Fibroblast of lung (primary cell): Measurements from ENCODE around the gene KLK15. TPM values are rescaled to one million over a fixed set of nuclear protein-coding genes. Genes with fewer than 3 reads are reported as not detected.

ENCODE experiments used
- DNase-seq, 2 donors: peaks; one replicate each; pipeline versions ENCODE4 v3.0.0 to v3.0.0-alpha.2; 2010; ENCODE audit warnings: low read depth in 2 of 2
- H2AFZ ChIP-seq: 2 replicates; pipeline ENCODE4 v1.5.1; 2012; ENCODE audit warnings: low read length, control low read depth, inconsistent platforms
- H3K27ac ChIP-seq: 2 replicates; pipeline ENCODE4 v1.5.1; 2011; ENCODE audit warnings: low read length, control low read depth; ENCODE audit not compliant: insufficient read depth
- H3K27me3 ChIP-seq: 2 replicates; pipeline ENCODE4 v1.5.1; 2011; ENCODE audit warnings: mild to moderate bottlenecking, low read length; ENCODE audit not compliant: control insufficient read depth, insufficient read depth
- H3K36me3 ChIP-seq: 2 replicates; pipeline ENCODE4 v1.5.1; 2011; ENCODE audit warnings: low read length; ENCODE audit not compliant: control insufficient read depth, insufficient read depth
- H3K4me1 ChIP-seq: 2 replicates; pipeline ENCODE4 v1.5.1; 2011; ENCODE audit warnings: low read length; ENCODE audit not compliant: control insufficient read depth, insufficient read depth; ENCODE audit errors: extremely low read depth
- H3K4me2 ChIP-seq: 2 replicates; pipeline ENCODE4 v1.5.1; 2011; ENCODE audit warnings: low read length, control low read depth; ENCODE audit not compliant: insufficient read depth; ENCODE audit errors: extremely low read depth
- H3K4me3 ChIP-seq, 4 experiments: fragments of 200-600 bp in 1 of 4; sonication (generic) in 1 of 4; replicated peaks in 1 of 4; 2 replicates each; pipeline ENCODE4 v1.5.1; 2011 to 2016; ENCODE audit warnings: low read length in 4 of 4, low read depth in 3 of 4, mild to moderate bottlenecking in 3 of 4, control low read depth in 2 of 4, inconsistent platforms in 1 of 4, mixed read lengths in 1 of 4; ENCODE audit not compliant: insufficient read depth in 1 of 4; ENCODE audit errors: control extremely low read depth in 1 of 4
- H3K79me2 ChIP-seq: 2 replicates; pipeline ENCODE4 v1.5.1; 2012; ENCODE audit warnings: mild to moderate bottlenecking, low read length, inconsistent platforms; ENCODE audit not compliant: control insufficient read depth, insufficient read depth
- H3K9ac ChIP-seq: 2 replicates; pipeline ENCODE4 v1.5.1; 2011; ENCODE audit warnings: mild to moderate bottlenecking, low read length, control low read depth; ENCODE audit not compliant: insufficient read depth
- H3K9me3 ChIP-seq: 2 replicates; pipeline ENCODE4 v1.5.1; 2012; ENCODE audit warnings: low read depth, low read length; ENCODE audit not compliant: control insufficient read depth, insufficient read depth
- H4K20me1 ChIP-seq: 2 replicates; pipeline ENCODE4 v1.5.1; 2011; ENCODE audit warnings: low read length; ENCODE audit not compliant: control insufficient read depth, insufficient read depth; ENCODE audit errors: extremely low read depth
- EZH2 ChIP-seq: IDR thresholded peaks from 2 replicates; pipeline ENCODE4 v1.5.1; 2012; ENCODE audit warnings: low read length, control low read depth, mild to moderate bottlenecking; ENCODE audit errors: missing control alignments
- polyA plus RNA-seq, 2 donors: library from polyadenylated mRNA; depleted of rRNA in 1 of 2; stranded (reverse) in 1 of 2; unstranded in 1 of 2; fragments of >200 nt; gene quantifications; 2 replicates each; pipeline ENCODE4 v1.2.1, GENCODE V29; 2011 to 2012; ENCODE audit warnings: missing spikeins in 1 of 2
- total RNA-seq: library from RNA; depleted of rRNA; stranded (reverse); fragments of >200 nt; gene quantifications from 2 replicates; pipeline ENCODE4 v1.2.1, GENCODE V29; 2014
- TF ChIP-seq, protein P1 (sequence below), 2 donors: IDR thresholded peaks in 1 of 2; conservative IDR thresholded peaks in 1 of 2; 1 replicate in 1 of 2; 2 replicates in 1 of 2; pipeline ENCODE4 v1.5.1; 2011 to 2012; ENCODE audit warnings: low read length in 2 of 2, control low read depth in 1 of 2, inconsistent platforms in 1 of 2, low read depth in 1 of 2, mild to moderate bottlenecking in 1 of 2

The KLK15 gene
- total and polyA plus RNA-seq, 2 donors (not counting 1 experiment from before 2014, with no cell fraction given) = not detected

DNA sequence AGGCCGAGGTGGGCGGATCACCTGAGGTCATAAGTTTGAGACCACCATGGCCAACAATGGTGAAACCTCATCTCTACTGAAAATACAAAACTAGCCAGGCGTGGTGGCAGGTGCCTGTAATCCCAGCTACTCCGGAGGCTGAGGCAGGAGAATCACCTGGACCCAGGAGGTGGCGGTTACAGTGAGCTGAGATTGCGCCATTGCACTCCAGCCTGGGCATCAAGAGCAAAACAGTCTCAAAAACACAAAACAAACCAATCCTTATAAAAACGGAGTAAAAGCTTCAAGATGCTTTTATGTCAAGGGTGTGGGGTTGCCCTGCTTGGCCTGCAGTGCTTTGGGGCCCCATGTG is 36.0 kb downstream of the KLK15 start:
- Histone ChIP-seq H2AFZ (no peak overlapping the region), H3K4me3 (no peak overlapping the region), H3K36me3 (peaks cover 19% of the 10 kb centered on the region), H3K27ac (no peak overlapping the region), H3K4me2 (no peak overlapping the region), H3K4me1 (no peaks in the 10 kb centered on the region), H3K27me3 (no peaks in the 10 kb centered on the region), H3K9ac (no peak overlapping the region), H4K20me1 (no peaks in the 10 kb centered on the region), H3K9me3 (no peaks in the 10 kb centered on the region), H3K79me2 (peaks cover 20% of the 10 kb centered on the region)
- TF ChIP-seq, protein P1, sequence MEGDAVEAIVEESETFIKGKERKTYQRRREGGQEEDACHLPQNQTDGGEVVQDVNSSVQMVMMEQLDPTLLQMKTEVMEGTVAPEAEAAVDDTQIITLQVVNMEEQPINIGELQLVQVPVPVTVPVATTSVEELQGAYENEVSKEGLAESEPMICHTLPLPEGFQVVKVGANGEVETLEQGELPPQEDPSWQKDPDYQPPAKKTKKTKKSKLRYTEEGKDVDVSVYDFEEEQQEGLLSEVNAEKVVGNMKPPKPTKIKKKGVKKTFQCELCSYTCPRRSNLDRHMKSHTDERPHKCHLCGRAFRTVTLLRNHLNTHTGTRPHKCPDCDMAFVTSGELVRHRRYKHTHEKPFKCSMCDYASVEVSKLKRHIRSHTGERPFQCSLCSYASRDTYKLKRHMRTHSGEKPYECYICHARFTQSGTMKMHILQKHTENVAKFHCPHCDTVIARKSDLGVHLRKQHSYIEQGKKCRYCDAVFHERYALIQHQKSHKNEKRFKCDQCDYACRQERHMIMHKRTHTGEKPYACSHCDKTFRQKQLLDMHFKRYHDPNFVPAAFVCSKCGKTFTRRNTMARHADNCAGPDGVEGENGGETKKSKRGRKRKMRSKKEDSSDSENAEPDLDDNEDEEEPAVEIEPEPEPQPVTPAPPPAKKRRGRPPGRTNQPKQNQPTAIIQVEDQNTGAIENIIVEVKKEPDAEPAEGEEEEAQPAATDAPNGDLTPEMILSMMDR (conservative IDR thresholded peaks at IDR 0.05 in 1 of 2, IDR thresholded peaks at IDR 0.05 in 1 of 2; ENCODE audit: low read depth in 1 of 2, low read length in 2 of 2) = no peak
- no peak for TF ChIP-seq EZH2
- DNase-seq = no peak

DNA sequence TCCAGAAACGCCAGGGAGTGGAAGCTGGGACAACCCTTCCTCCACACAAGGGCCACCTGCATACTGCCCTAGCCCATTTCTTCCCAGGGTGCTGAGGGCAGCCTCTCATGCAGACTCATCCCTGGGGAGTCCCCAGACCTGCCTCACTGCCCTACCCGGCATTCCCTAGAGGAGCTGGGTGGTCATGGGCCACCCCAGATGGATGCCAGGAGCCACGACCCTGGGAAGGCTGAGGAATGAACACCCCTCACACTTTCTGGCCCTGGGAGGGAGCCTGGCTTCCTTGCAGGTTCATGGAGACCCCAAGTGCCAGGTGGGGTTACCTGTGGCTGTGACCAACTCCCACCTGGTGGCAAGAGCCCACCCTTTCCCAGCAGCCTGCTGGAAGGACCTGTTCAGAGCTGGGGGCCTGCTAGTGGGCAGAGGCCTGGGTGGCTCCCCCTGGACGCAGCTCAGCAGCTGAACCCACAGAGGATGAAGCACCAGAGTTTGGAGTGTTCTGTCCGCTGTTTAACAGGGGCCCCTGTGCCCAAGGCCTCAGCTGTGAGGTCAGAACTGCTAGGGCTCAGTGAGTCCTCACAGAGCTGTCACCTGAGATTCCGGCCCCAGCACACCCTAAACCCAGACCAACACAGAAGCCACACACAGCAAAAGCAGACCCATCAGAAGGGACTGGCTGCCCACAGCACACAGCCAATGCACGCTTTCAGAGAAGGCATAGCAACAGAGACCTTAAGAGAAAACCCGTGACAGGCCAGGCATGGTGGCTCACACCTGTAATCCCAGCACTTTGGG is 36.5 kb downstream of the KLK15 start:
- H2AFZ ChIP-seq = no peak overlapping the region
- H3K79me2 ChIP-seq = peaks cover 14% of the 10 kb centered on the region
- no peaks in the 10 kb centered on the region for H4K20me1 ChIP-seq
- H3K9me3 ChIP-seq = no peaks in the 10 kb centered on the region
- peaks cover 14% of the 10 kb centered on the region for H3K36me3 ChIP-seq
- H3K4me1 ChIP-seq = no peaks in the 10 kb centered on the region
- TF ChIP-seq, protein P1 (conservative IDR thresholded peaks at IDR 0.05 in 1 of 2, IDR thresholded peaks at IDR 0.05 in 1 of 2; ENCODE audit: low read depth in 1 of 2, low read length in 2 of 2) = no peak
- TF ChIP-seq EZH2 = no peak
- no peak overlapping the region for H3K4me3 ChIP-seq
- H3K27ac ChIP-seq = no peak overlapping the region
- no peak for DNase-seq
- no peaks in the 10 kb centered on the region for H3K27me3 ChIP-seq
- H3K9ac ChIP-seq = no peak overlapping the region
- no peak overlapping the region for H3K4me2 ChIP-seq

DNA sequence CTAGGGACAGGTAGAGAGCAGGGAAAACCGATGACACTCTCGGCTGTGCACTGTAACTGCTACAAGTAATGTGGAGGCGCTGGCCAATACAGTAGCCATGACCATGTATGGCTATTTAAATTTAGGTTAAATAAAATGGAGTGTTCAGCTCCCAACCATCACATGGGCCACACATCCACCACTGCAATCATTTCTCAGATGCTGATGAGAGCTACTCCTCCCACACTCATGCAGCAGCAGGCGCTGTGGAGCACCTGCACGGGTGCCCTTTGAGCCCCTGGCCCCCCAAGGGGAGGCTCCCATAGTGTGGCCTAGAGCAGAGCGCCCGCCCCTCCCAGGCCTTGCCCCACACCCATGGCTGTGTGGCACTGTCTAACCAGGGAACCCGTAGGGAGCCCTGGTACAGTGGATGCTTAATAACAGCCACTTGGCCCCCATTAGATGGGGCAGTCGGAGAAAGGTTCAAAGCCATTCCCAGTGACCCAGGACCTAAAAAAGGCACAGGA is 37.2 kb downstream of the KLK15 start:
- H3K4me1 ChIP-seq = no peaks in the 10 kb centered on the region
- H3K27me3 ChIP-seq = no peaks in the 10 kb centered on the region
- no peak for TF ChIP-seq EZH2
- TF ChIP-seq, protein P1 (conservative IDR thresholded peaks at IDR 0.05 in 1 of 2, IDR thresholded peaks at IDR 0.05 in 1 of 2; ENCODE audit: low read depth in 1 of 2, low read length in 2 of 2) = no peak
- H2AFZ ChIP-seq = no peak overlapping the region
- H3K4me2 ChIP-seq = no peak overlapping the region
- H3K79me2 ChIP-seq = peaks cover 12% of the 10 kb centered on the region
- no peaks in the 10 kb centered on the region for H4K20me1 ChIP-seq
- H3K9ac ChIP-seq = no peak overlapping the region
- H3K36me3 ChIP-seq = peaks cover 13% of the 10 kb centered on the region
- no peaks in the 10 kb centered on the region for H3K9me3 ChIP-seq
- no peak overlapping the region for H3K4me3 ChIP-seq
- H3K27ac ChIP-seq = no peak overlapping the region
- no peak for DNase-seq
